Psoas muscle (tissue), 8 donors: ENCODE measurements around the gene LRRN2. TPM values are rescaled to one million over a fixed set of nuclear protein-coding genes. Genes with fewer than 3 reads are reported as not detected.

Experiments
- ATAC-seq, 4 donors: fragments of 200-7000 bp; cut with Tn5 transposase; one replicate each; pipeline ENCODE4 v1.9.1; 2020; ENCODE audit warnings: moderate library complexity in 3 of 4, mild to moderate bottlenecking in 2 of 4
- DNase-seq, 2 donors: peaks; one replicate each; pipeline ENCODE4 v3.0.0-alpha.2; 2020
- H3K27ac ChIP-seq: fragments of 200-600 bp; one replicate; pipeline ENCODE4 v1.8.0; 2022
- H3K27me3 ChIP-seq, 3 donors: fragments of 200-600 bp in 1 of 3; one replicate each; pipeline versions ENCODE4 v1.6.1 to v1.8.0; 2013 to 2022; ENCODE audit warnings: low read length in 2 of 3, mild to moderate bottlenecking in 2 of 3, moderate library complexity in 1 of 3; ENCODE audit not compliant: insufficient read depth in 3 of 3
- H3K36me3 ChIP-seq, 2 donors: fragments of 200-600 bp in 1 of 2; one replicate each; pipeline versions ENCODE4 v1.6.1 to v1.8.0; 2013 to 2022; ENCODE audit warnings: low read depth in 1 of 2, mild to moderate bottlenecking in 1 of 2, moderate library complexity in 1 of 2; ENCODE audit not compliant: insufficient read depth in 1 of 2
- H3K4me1 ChIP-seq: fragments of 200-600 bp; one replicate; pipeline ENCODE4 v1.8.0; 2022
- H3K4me3 ChIP-seq: fragments of 200-600 bp; one replicate; pipeline ENCODE4 v1.8.0; 2022; ENCODE audit warnings: mild to moderate bottlenecking
- H3K9me3 ChIP-seq: fragments of 200-600 bp; one replicate; pipeline ENCODE4 v1.8.0; 2022
- WGBS, 3 donors: extraction: QIAGEN DNeasy Blood & Tissue Kit; methylation state at CpG; one replicate each; pipeline versions ENCODE4 v1.1.6 to v1.1.7; 2013; 5-methylcytosine and 5-hydroxymethylcytosine counted together
- intact Hi-C, 2 donors: fragments of 100-400 bp; cut with DNase I; formaldehyde crosslinking; loops; one replicate each; pipeline versions ENCODE4 v1.11.0 to v1.14.2; 2022
- polyA plus RNA-seq, 3 donors: library from polyadenylated mRNA; stranded (reverse); fragments of 200-250 nt; gene quantifications; one replicate each; pipeline ENCODE4 v1.2.3, GENCODE V29; 2013
- total RNA-seq, 4 donors: library from RNA; stranded (reverse); fragmentation: NEBNext Ultra II Directional in 2 of 4; extraction: Animal tissue kit (Norgen Biotek cat#: 25700) in 2 of 4; gene quantifications; one replicate each; pipeline versions ENCODE4 v1.2.1 to v1.2.4, GENCODE V29; 2021 to 2023
- TF ChIP-seq, protein P1 (sequence below): fragments of 200-600 bp; IDR thresholded peaks from one replicate; pipeline ENCODE4 v1.8.0; 2022; ENCODE audit warnings: antibody characterized with exemption
- donor health status: healthy with polysubstance abuse.
- donor health status: DM: no; HTN: no; CAD: no; lungs with moderate emphysema.
- donor health status: Bipolar disorder and iron deficiency.
- donor health status: healthy.
- donor health status: DM: yes; HTN: yes; CAD: no.
- donor health status: DM: no; HTN: no; CAD: no.
- donor health status: DM: no; HTN: no; CAD: no.
- donor health status: DM: yes; HTN: yes; CAD: no.

The LRRN2 gene
- total and polyA plus RNA-seq, 7 donors: 0.71 to 2.2 (median 0.94) TPM

DNA sequence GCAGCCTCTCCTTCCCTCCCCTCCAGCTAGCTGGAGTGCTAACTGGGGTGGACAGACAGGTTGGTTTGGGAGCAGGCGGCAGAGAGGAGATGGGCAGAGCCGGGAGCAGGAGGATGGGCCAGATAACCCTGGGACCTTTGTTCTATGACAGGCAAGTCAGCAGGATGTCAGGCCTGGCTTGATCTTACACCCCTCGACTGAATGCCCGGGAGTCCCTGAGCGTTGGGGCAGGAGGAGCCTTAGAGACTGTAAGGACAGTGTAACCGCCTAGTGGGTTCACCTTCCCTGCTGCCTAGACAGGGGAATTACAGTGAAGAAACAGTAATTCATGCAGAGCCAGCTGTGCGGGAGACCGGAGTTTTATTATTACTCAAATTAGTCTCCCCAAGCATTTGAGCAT lies 109.1 kb downstream of the LRRN2 start:
- TF ChIP-seq, protein P1, sequence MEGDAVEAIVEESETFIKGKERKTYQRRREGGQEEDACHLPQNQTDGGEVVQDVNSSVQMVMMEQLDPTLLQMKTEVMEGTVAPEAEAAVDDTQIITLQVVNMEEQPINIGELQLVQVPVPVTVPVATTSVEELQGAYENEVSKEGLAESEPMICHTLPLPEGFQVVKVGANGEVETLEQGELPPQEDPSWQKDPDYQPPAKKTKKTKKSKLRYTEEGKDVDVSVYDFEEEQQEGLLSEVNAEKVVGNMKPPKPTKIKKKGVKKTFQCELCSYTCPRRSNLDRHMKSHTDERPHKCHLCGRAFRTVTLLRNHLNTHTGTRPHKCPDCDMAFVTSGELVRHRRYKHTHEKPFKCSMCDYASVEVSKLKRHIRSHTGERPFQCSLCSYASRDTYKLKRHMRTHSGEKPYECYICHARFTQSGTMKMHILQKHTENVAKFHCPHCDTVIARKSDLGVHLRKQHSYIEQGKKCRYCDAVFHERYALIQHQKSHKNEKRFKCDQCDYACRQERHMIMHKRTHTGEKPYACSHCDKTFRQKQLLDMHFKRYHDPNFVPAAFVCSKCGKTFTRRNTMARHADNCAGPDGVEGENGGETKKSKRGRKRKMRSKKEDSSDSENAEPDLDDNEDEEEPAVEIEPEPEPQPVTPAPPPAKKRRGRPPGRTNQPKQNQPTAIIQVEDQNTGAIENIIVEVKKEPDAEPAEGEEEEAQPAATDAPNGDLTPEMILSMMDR: no peak
- DNase-seq: no peak

DNA sequence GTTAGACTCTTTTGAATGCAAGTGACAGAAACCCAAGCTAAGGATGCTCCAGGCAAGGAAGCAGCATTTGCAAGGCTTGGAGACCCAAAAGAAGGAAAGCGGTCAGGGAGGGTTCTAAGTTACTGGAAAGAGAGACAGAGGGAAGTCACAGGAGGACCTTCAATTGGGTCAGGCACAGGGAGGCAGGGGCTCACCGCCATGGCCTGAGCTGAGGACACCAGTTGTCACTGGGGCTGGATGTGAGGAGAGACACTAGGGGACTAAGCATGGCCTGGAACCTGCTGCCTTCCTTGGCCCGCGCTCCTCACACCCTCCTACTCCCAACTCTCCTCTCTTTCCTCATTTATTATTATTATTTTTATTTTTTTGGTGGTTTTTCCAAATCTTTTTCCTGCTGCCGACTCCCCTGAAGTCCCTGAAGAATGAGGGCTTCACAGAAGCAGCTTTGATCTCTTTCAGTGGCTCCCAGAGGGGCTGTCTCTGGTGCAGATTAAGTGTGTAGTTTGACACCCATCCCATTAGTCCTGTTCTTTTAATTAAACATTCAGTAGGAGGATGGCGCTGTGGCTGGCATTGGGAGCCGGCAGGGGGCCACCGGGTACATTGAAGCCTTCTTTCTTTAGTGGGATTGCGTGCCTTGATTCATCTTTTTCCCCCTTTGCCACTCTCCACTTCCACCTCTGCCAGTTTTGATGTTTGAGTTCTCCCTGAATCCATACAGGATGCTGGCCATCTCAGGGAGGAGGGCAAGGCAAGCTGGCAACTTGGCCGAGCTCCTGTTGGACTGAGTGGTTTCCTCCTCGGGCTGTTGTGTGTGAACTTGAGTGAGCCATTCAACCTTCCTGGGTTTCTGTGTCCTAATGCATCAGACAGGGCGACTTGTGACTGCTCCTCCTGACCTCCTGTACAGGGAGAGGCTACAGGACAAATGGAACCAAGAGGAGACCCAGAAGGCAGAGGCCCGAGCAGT lies 110.0 kb downstream of the LRRN2 start:
- no peaks in the 10 kb centered on the region for H3K27me3 ChIP-seq
- H3K36me3 ChIP-seq: peaks cover 0 to 35% of the 10 kb centered on the region in 2 donors
- intact Hi-C loops: no loop called here
- no peaks in the 10 kb centered on the region for H3K4me1 ChIP-seq
- no peak overlapping the region for H3K27ac ChIP-seq
- no peaks in the 10 kb centered on the region for H3K9me3 ChIP-seq
- DNase-seq: no peak
- ATAC-seq: no peak
- H3K4me3 ChIP-seq: no peak overlapping the region
- 75 to 80% (median 79%) methylated on average over 13 of the region's 13 CpGs for WGBS, 3 donors
- TF ChIP-seq, protein P1: no peak

More for the DNA sequence above, 109.1 kb downstream of the LRRN2 start:
- H3K4me1 ChIP-seq: no peaks in the 10 kb centered on the region
- peaks cover 0 to 36% of the 10 kb centered on the region in 2 donors for H3K36me3 ChIP-seq
- no peaks in the 10 kb centered on the region for H3K27me3 ChIP-seq
- intact Hi-C loops: no loop called here
- no peaks in the 10 kb centered on the region for H3K9me3 ChIP-seq
- no peak for ATAC-seq
- 85 to 93% (median 91%) methylated on average over 8 of the region's 8 CpGs for WGBS, 3 donors
- H3K27ac ChIP-seq: no peak overlapping the region
- no peak overlapping the region for H3K4me3 ChIP-seq

DNA sequence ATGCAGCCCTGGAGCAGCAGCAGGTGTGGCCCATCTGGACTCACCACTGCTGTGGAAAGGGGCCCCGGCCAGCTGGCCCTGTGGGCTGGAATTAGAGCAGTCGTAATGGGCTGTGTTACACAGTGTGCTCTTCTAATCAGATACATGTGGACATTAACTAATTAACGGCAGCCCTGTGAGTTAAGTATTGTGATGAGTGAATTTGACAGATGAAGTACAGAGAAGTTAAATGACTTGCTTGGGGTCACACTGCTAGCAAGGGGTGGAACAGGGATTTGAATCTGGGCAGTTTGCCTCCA lies 110.7 kb downstream of the LRRN2 start:
- WGBS, 3 donors: 32 to 45% (median 38%) methylated on average over 3 of the region's 3 CpGs
- H3K9me3 ChIP-seq: no peaks in the 10 kb centered on the region
- TF ChIP-seq, protein P1: no peak
- no peak overlapping the region for H3K4me3 ChIP-seq
- H3K27ac ChIP-seq: no peak overlapping the region
- intact Hi-C loops: loop anchor here in 1 of 2 donors (5.0 kb wide), 1 partner anchor 117 kb away; no protein-coding TSS in a partner anchor
- H3K4me1 ChIP-seq: no peaks in the 10 kb centered on the region
- peaks cover 0 to 30% of the 10 kb centered on the region in 2 donors for H3K36me3 ChIP-seq
- no peak for DNase-seq
- no peak for ATAC-seq
- no peaks in the 10 kb centered on the region for H3K27me3 ChIP-seq

DNA sequence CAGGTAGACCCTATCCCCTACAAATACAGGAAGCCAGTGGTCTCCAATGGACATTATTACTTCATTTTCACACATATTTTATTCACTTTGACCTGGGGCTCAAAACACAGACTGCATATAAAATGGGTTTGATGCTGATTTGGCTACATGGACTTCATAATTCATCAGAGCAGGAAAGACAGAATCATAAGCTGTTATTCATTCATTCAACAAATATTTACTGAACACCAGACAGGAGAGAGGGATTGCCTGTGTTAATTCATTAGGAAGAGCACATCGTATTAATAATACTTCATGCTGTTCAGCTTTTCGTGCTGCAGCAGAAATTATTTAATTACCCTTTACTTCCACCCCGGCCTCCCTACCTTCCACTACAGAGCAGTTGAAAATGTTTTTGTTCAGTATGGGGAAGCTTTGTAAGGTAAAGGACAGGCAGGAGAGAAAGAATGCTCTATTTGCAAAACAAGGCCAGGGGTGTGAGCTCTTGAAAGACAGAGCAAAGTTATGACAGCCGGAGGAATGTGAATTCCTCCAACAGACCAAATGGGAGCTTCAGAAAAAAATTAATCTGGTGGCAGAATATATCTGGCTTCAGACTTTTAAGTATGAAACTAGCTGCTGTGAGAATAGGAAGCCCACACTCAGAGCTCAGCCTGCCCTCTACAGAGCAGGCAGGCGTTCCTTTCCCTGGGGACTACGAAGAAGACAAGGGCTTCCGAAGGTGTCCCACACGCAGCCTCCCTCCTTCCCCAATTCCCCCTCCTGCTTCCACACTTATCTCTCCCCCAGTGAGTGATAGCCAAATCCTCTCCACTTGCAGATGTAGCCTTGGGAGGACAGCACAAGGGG lies 111.3 kb downstream of the LRRN2 start:
- TF ChIP-seq, protein P1: no peak
- H3K9me3 ChIP-seq: no peaks in the 10 kb centered on the region
- H3K4me3 ChIP-seq: no peak overlapping the region
- intact Hi-C loops: loop anchor here in 1 of 2 donors (5.0 kb wide), 1 partner anchor 118 kb away; no protein-coding TSS in a partner anchor
- 71 to 75% (median 73%) methylated on average over 8 of the region's 8 CpGs for WGBS, 3 donors
- no peaks in the 10 kb centered on the region for H3K4me1 ChIP-seq
- no peak overlapping the region for H3K27ac ChIP-seq
- DNase-seq (no peak), ATAC-seq (no peak)
- peaks cover 0 to 26% of the 10 kb centered on the region in 2 donors for H3K36me3 ChIP-seq
- H3K27me3 ChIP-seq: no peaks in the 10 kb centered on the region
